Endothelial cell (in vitro differentiated cells): Measurements from ENCODE around the gene NBEA. TPM values are rescaled to one million over a fixed set of nuclear protein-coding genes. Genes with fewer than 3 reads are reported as not detected.

Source experiments
- DNase-seq: peaks from one replicate; pipeline ENCODE4 v3.0.0; 2021; ENCODE audit warnings: low spot score
- H3K27ac Mint-ChIP-seq: one replicate; pipeline ENCODE4 v1.8.0; 2021; ENCODE audit warnings: mixed read lengths, inconsistent platforms; ENCODE audit not compliant: unreplicated experiment
- H3K27me3 Mint-ChIP-seq: one replicate; pipeline ENCODE4 v1.8.0; 2021; ENCODE audit warnings: mild to moderate bottlenecking, moderate library complexity, mixed read lengths, inconsistent platforms; ENCODE audit not compliant: unreplicated experiment
- H3K36me3 Mint-ChIP-seq: one replicate; pipeline ENCODE4 v1.8.0; 2021; ENCODE audit warnings: mild to moderate bottlenecking, low read depth, mixed read lengths, inconsistent platforms; ENCODE audit not compliant: unreplicated experiment
- H3K4me1 Mint-ChIP-seq: one replicate; pipeline ENCODE4 v1.8.0; 2021; ENCODE audit warnings: mild to moderate bottlenecking, mixed read lengths, inconsistent platforms; ENCODE audit not compliant: unreplicated experiment
- H3K4me3 Mint-ChIP-seq: one replicate; pipeline ENCODE4 v1.8.0; 2021; ENCODE audit warnings: mild to moderate bottlenecking, mixed read lengths, inconsistent platforms; ENCODE audit not compliant: unreplicated experiment
- H3K9me3 Mint-ChIP-seq: one replicate; pipeline ENCODE4 v1.8.0; 2021; ENCODE audit warnings: mixed read lengths, inconsistent platforms; ENCODE audit not compliant: unreplicated experiment
- total RNA-seq: library from RNA; stranded (reverse); fragmentation: NEBNext Ultra II Directional; extraction: Animal tissue kit (Norgen Biotek cat#: 25700); gene quantifications from one replicate; pipeline ENCODE4 v1.2.1, GENCODE V29; 2021; ENCODE audit not compliant: unreplicated experiment
- TF ChIP-seq, protein P1 (sequence below): fragments of 200-600 bp; sonication (generic); IDR thresholded peaks from one replicate; pipeline ENCODE4 v1.5.0; 2021; ENCODE audit warnings: antibody characterized with exemption; ENCODE audit not compliant: unreplicated experiment

Gene NBEA
- total RNA-seq, 1 donor from 2014 or later: 11.7 TPM

- Mint-ChIP-seq H3K9me3 (no peaks in the 10 kb centered on the region), H3K36me3 (no peaks in the 10 kb centered on the region), H3K4me1 (no peaks in the 10 kb centered on the region), H3K27ac (no peak overlapping the region), H3K27me3 (no peaks in the 10 kb centered on the region), H3K4me3 (no peak overlapping the region)
- DNase-seq: no peak
- TF ChIP-seq, protein P1, sequence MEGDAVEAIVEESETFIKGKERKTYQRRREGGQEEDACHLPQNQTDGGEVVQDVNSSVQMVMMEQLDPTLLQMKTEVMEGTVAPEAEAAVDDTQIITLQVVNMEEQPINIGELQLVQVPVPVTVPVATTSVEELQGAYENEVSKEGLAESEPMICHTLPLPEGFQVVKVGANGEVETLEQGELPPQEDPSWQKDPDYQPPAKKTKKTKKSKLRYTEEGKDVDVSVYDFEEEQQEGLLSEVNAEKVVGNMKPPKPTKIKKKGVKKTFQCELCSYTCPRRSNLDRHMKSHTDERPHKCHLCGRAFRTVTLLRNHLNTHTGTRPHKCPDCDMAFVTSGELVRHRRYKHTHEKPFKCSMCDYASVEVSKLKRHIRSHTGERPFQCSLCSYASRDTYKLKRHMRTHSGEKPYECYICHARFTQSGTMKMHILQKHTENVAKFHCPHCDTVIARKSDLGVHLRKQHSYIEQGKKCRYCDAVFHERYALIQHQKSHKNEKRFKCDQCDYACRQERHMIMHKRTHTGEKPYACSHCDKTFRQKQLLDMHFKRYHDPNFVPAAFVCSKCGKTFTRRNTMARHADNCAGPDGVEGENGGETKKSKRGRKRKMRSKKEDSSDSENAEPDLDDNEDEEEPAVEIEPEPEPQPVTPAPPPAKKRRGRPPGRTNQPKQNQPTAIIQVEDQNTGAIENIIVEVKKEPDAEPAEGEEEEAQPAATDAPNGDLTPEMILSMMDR: no peak
Measured at GRCh38 chr13:35499676-35500075, 557.6 kb downstream of the NBEA start.

GRCh38 chr13:35500144-35500543, 558.1 kb downstream of the NBEA start:
- Mint-ChIP-seq H3K27ac (no peak overlapping the region), H3K36me3 (no peaks in the 10 kb centered on the region), H3K9me3 (no peaks in the 10 kb centered on the region), H3K27me3 (no peaks in the 10 kb centered on the region), H3K4me3 (no peak overlapping the region), H3K4me1 (no peaks in the 10 kb centered on the region)
- TF ChIP-seq, protein P1: no peak
- no peak for DNase-seq

DNA sequence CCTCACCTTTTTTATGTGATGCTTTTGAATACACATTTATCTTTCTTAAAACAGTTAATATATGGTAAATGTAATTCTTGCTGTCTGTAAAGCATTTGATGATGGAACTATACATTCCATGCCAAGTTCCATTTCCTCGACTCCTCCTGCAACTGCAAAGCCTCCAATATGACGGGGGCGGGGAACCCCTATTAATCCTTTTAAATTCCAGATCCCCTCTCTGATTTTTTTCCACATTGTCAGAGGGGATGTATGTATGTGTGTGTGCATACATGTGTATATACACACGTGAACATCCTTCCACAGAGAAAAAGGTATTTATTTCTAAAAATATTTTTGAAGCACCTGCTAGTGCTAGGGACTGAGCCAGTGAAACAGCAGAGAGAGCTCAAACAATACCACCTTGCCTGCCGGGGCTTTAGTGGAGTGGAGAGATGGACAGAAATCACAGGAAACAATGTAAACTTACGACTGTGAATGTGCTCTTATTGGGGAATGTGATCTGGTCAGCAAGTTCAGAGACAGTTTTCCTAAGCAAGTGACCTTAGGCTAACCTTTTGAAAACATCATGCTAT, 559.7 kb downstream of the NBEA start:
- Mint-ChIP-seq H3K27me3 (no peaks in the 10 kb centered on the region), H3K9me3 (no peaks in the 10 kb centered on the region), H3K4me3 (no peak overlapping the region), H3K4me1 (no peaks in the 10 kb centered on the region), H3K36me3 (no peaks in the 10 kb centered on the region), H3K27ac (no peak overlapping the region)
- no peak for DNase-seq
- TF ChIP-seq, protein P1: no peak

GRCh38 chr13:35502456-35502855, 560.4 kb downstream of the NBEA start:
- Mint-ChIP-seq H3K36me3 (no peaks in the 10 kb centered on the region), H3K9me3 (no peaks in the 10 kb centered on the region), H3K27me3 (no peaks in the 10 kb centered on the region), H3K27ac (no peak overlapping the region), H3K4me3 (no peak overlapping the region), H3K4me1 (no peaks in the 10 kb centered on the region)
- TF ChIP-seq, protein P1: no peak
- DNase-seq: no peak

GRCh38 chr13:35512271-35512920, 570.3 kb downstream of the NBEA start:
- H3K4me3 Mint-ChIP-seq: no peak overlapping the region
- no peaks in the 10 kb centered on the region for H3K27me3 Mint-ChIP-seq
- H3K9me3 Mint-ChIP-seq: no peaks in the 10 kb centered on the region
- H3K4me1 Mint-ChIP-seq: peaks cover 10% of the 10 kb centered on the region
- H3K36me3 Mint-ChIP-seq: no peaks in the 10 kb centered on the region
- H3K27ac Mint-ChIP-seq: peak overlapping the region; percentile 46
- DNase-seq: no peak
- TF ChIP-seq, protein P1: no peak
